ENCODE data around the gene FXYD6.

GRCh38 chr11:117796872-117797529 lies 79.5 kb downstream of the FXYD6 start, which contains the start of gene DSCAML1:
- TF ChIP-seq POLR2A (IDR thresholded peaks at IDR 0.05; ENCODE audit: extremely low read depth, insufficient read length) (no peak), MAX (IDR thresholded peaks at IDR 0.05; ENCODE audit: low read depth, low read length) (no peak), MYC (IDR thresholded peaks at IDR 0.05; ENCODE audit: low read depth, low read length) (no peak)
- TF ChIP-seq, protein P1, sequence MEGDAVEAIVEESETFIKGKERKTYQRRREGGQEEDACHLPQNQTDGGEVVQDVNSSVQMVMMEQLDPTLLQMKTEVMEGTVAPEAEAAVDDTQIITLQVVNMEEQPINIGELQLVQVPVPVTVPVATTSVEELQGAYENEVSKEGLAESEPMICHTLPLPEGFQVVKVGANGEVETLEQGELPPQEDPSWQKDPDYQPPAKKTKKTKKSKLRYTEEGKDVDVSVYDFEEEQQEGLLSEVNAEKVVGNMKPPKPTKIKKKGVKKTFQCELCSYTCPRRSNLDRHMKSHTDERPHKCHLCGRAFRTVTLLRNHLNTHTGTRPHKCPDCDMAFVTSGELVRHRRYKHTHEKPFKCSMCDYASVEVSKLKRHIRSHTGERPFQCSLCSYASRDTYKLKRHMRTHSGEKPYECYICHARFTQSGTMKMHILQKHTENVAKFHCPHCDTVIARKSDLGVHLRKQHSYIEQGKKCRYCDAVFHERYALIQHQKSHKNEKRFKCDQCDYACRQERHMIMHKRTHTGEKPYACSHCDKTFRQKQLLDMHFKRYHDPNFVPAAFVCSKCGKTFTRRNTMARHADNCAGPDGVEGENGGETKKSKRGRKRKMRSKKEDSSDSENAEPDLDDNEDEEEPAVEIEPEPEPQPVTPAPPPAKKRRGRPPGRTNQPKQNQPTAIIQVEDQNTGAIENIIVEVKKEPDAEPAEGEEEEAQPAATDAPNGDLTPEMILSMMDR (IDR thresholded peaks at IDR 0.05; ENCODE audit: low read depth, low read length), result no peak

All from NB4 (cell line).